Measurements from ENCODE around the gene BICDL2. TPM values are rescaled to one million over a fixed set of nuclear protein-coding genes. Genes with fewer than 3 reads are reported as not detected.

The BICDL2 gene
- total and polyA plus RNA-seq, 2 donors (not counting 3 experiments of a cell fraction or from before 2014, with no cell fraction given) = not detected

- Histone ChIP-seq H3K27me3 (ENCODE audit: control insufficient read depth in 2 of 2, insufficient read depth in 2 of 2, low read length in 2 of 2) (no peaks in the 10 kb centered on the region), H3K79me2 (ENCODE audit: control insufficient read depth, insufficient read depth, low read length) (peaks cover 2% of the 10 kb centered on the region), H4K20me1 (replicated peaks; ENCODE audit: control insufficient read depth, extremely low read depth, insufficient read depth, low read length) (no peaks in the 10 kb centered on the region), H3K4me1 (ENCODE audit: control insufficient read depth, extremely low read depth, insufficient read depth, low read length) (peaks cover 18% of the 10 kb centered on the region), H3K36me3 (ENCODE audit: control insufficient read depth in 2 of 2, extremely low read depth in 1 of 2, insufficient read depth in 2 of 2, low read length in 2 of 2) (peaks cover 0 to 9% of the 10 kb centered on the region in 2 experiments), H3K27ac (ENCODE audit: insufficient read depth, low read depth, low read length) (peak overlapping the region; percentile 98), H3K9me3 (replicated peaks; ENCODE audit: control insufficient read depth, insufficient read depth, low read length) (no peaks in the 10 kb centered on the region), H2AFZ (ENCODE audit: low read depth, low read length) (no peak overlapping the region), H3K9ac (replicated peaks; ENCODE audit: extremely low read depth, insufficient read depth, low read length) (peak overlapping the region; percentile 47), H3K4me2 (ENCODE audit: insufficient read depth, low read length) (peak overlapping the region; percentile 83), H3K4me3 (replicated peaks in 1 of 3; ENCODE audit: insufficient read depth in 1 of 3, low read depth in 1 of 3, low read length in 3 of 3) (peak overlapping the region in 2 of 3 experiments; percentile 1 to 61), H3K9me1 (replicated peaks; ENCODE audit: control insufficient read depth, extremely low read depth, insufficient read depth, low read length) (no peaks in the 10 kb centered on the region)
- dilution Hi-C loops (cut with MboI; ENCODE audit: extremely low pct_ligation_motif_present, low sequenced_read_pairs) (no loop called here), intact Hi-C loops (cut with micrococcal nuclease) (no loop called here)
- TF ChIP-seq POLR2A (IDR thresholded peaks at IDR 0.05; ENCODE audit: low read depth, low read length) (peak; percentile 54), MYC (IDR thresholded peaks at IDR 0.05; ENCODE audit: low read depth, low read length) (no peak)
- ChIA-PET POLR2A (no interaction called here), CTCF (interaction anchor here (1.4 to 6.1 kb wide), 3 partner anchors 7 to 79 kb away, joined by 4 to 52 read pairs (median 9); no protein-coding TSS in a partner anchor)
- FAIRE-seq (no peak), DNase-seq (ENCODE audit: low read depth, low spot score) (no peak)
- BruUV-seq (replicated peaks) = no TSS peak
Measured at GRCh38 chr16:3023415-3023668, 13.4 kb downstream of the BICDL2 start.

GRCh38 chr16:3022684-3023414 lies 13.9 kb downstream of the BICDL2 start:
- Histone ChIP-seq H3K9me1 (replicated peaks; ENCODE audit: control insufficient read depth, extremely low read depth, insufficient read depth, low read length) (no peaks in the 10 kb centered on the region), H3K27ac (ENCODE audit: insufficient read depth, low read depth, low read length) (peak overlapping the region; percentile 98), H3K27me3 (ENCODE audit: control insufficient read depth in 2 of 2, insufficient read depth in 2 of 2, low read length in 2 of 2) (no peaks in the 10 kb centered on the region), H3K9me3 (replicated peaks; ENCODE audit: control insufficient read depth, insufficient read depth, low read length) (no peaks in the 10 kb centered on the region), H3K79me2 (ENCODE audit: control insufficient read depth, insufficient read depth, low read length) (peaks cover 2% of the 10 kb centered on the region), H2AFZ (ENCODE audit: low read depth, low read length) (no peak overlapping the region), H3K4me3 (replicated peaks in 1 of 3; ENCODE audit: insufficient read depth in 1 of 3, low read depth in 1 of 3, low read length in 3 of 3) (peak overlapping the region in 2 of 3 experiments; percentile 53 to 61), H3K9ac (replicated peaks; ENCODE audit: extremely low read depth, insufficient read depth, low read length) (peak overlapping the region; percentile 90), H4K20me1 (replicated peaks; ENCODE audit: control insufficient read depth, extremely low read depth, insufficient read depth, low read length) (no peaks in the 10 kb centered on the region), H3K4me2 (ENCODE audit: insufficient read depth, low read length) (peak overlapping the region; percentile 83), H3K4me1 (ENCODE audit: control insufficient read depth, extremely low read depth, insufficient read depth, low read length) (peaks cover 18% of the 10 kb centered on the region), H3K36me3 (ENCODE audit: control insufficient read depth in 2 of 2, extremely low read depth in 1 of 2, insufficient read depth in 2 of 2, low read length in 2 of 2) (peaks cover 0 to 9% of the 10 kb centered on the region in 2 experiments)
- POLR2A ChIA-PET = no interaction called here
- TF ChIP-seq POLR2A (IDR thresholded peaks at IDR 0.05; ENCODE audit: low read depth, low read length) (peak; percentile 87), MAX (IDR thresholded peaks at IDR 0.05; ENCODE audit: insufficient read depth, insufficient read length) (no peak), EZH2 (IDR thresholded peaks at IDR 0.05; ENCODE audit: borderline replicate concordance, low read depth, low read length, severe bottlenecking) (no peak), POLR2AphosphoS5 (IDR thresholded peaks at IDR 0.05; ENCODE audit: insufficient read depth, low read depth, low read length) (peak; percentile 43), GATA2 (IDR thresholded peaks at IDR 0.05; ENCODE audit: insufficient read depth, insufficient read length, low read depth, low read length) (no peak), JUN (IDR thresholded peaks at IDR 0.05; ENCODE audit: borderline replicate concordance, insufficient read depth, insufficient read length, low read depth) (no peak), FOS (IDR thresholded peaks at IDR 0.05; ENCODE audit: borderline replicate concordance, insufficient read depth, low read length) (no peak), MYC (IDR thresholded peaks at IDR 0.05; ENCODE audit: low read depth, low read length) (no peak)
- dilution Hi-C loops (cut with MboI; ENCODE audit: extremely low pct_ligation_motif_present, low sequenced_read_pairs) = no loop called here
- DNase-seq (ENCODE audit: low read depth, low spot score) (peak; percentile 16), FAIRE-seq (peak; percentile 78)
- BruUV-seq (replicated peaks) = no TSS peak
- intact Hi-C loops (cut with micrococcal nuclease) = no loop called here
- CTCF ChIA-PET = interaction anchor here (1.4 to 6.1 kb wide), 5 partner anchors 8 to 107 kb away, joined by 4 to 52 read pairs (median 9); no protein-coding TSS in a partner anchor
